Activated naive CD8-positive, alpha-beta T cell treated with anti-CD3 and anti-CD28 coated beads for 36 hours (primary cell): ENCODE data around the gene RAD18. TPM values are rescaled to one million over a fixed set of nuclear protein-coding genes. Genes with fewer than 3 reads are reported as not detected.
A peak's percentile ranks its signal among the peaks of the same experiment; 100 is the strongest.

Experiments used
- DNase-seq: peaks from one replicate; pipeline ENCODE4 v3.0.0; 2021
- H3K27ac Mint-ChIP-seq: one replicate; pipeline ENCODE4 v1.8.0; 2022; ENCODE audit warnings: mild to moderate bottlenecking, moderate library complexity, mixed read lengths
- H3K27me3 Mint-ChIP-seq: one replicate; pipeline ENCODE4 v1.8.0; 2022; ENCODE audit warnings: mild to moderate bottlenecking, mixed read lengths
- H3K36me3 Mint-ChIP-seq: one replicate; pipeline ENCODE4 v1.8.0; 2021; ENCODE audit warnings: mild to moderate bottlenecking, mixed read lengths
- H3K4me1 Mint-ChIP-seq: one replicate; pipeline ENCODE4 v1.8.0; 2021; ENCODE audit warnings: mixed read lengths
- H3K4me3 Mint-ChIP-seq: one replicate; pipeline ENCODE4 v1.8.0; 2022; ENCODE audit warnings: mild to moderate bottlenecking, moderate library complexity, mixed read lengths
- H3K9me3 Mint-ChIP-seq: one replicate; pipeline ENCODE4 v1.8.0; 2022; ENCODE audit warnings: mixed read lengths
- total RNA-seq, 2 experiments: library from RNA; stranded (reverse); gene quantifications; one replicate each; pipeline ENCODE4 v1.2.3, GENCODE V29; 2021

RAD18 gene
- total RNA-seq, 2 experiments from 2014 or later = 54.6 to 60.5 TPM

GRCh38 chr3:8884630-8885290 lies 78.5 kb downstream of the RAD18 start:
- Mint-ChIP-seq H3K27me3 (no peaks in the 10 kb centered on the region), H3K4me1 (no peaks in the 10 kb centered on the region), H3K4me3 (no peak overlapping the region), H3K36me3 (peaks cover 73% of the 10 kb centered on the region), H3K27ac (no peak overlapping the region), H3K9me3 (peaks cover 6% of the 10 kb centered on the region)
- DNase-seq = no peak

DNA sequence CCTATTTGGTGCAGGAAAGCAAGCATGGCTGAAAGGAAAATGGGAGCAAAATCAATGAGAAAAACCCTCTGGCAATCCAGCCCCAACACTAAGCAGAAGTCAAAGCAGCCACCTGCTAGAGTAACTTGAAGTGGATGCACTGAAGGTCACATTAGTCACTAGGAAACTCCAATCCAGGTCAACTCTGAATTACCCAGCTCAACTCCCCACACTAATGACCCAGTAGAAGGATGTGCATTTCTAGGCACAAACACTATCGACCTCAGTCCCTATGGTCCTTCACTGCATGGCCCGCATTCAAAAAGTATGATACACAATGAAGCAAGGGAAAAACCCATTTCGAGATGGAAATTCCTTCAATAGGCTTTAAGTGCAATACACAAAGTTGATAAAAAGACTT lies 80.6 kb downstream of the RAD18 start:
- no peak for DNase-seq
- H3K36me3 Mint-ChIP-seq = peaks cover 68% of the 10 kb centered on the region

DNA sequence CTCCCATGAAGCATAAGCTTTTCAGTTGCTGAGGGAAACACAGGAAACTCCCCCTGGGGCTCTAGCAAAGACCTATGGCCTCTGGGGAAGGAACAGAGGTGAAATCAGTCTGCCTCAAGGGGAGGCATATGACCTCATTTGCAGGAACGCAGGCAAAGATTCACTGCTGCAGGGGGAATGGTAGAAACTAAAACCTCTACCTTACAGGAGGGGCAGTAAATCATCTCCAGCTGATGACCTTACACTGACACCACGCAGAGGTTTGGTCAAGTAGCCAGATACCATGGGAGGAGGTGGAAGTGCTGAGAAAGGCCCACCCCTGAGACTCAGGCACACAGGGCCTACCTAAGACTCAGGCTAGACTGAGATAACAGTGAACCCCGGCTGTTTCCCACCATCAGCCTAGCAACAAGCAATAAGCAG lies 81.1 kb downstream of the RAD18 start:
- H3K9me3 Mint-ChIP-seq = peaks cover 6% of the 10 kb centered on the region
- H3K4me1 Mint-ChIP-seq = no peaks in the 10 kb centered on the region
- H3K36me3 Mint-ChIP-seq = peaks cover 71% of the 10 kb centered on the region
- DNase-seq = no peak
- no peak overlapping the region for H3K4me3 Mint-ChIP-seq
- H3K27me3 Mint-ChIP-seq = no peaks in the 10 kb centered on the region
- peak overlapping the region; percentile 55 for H3K27ac Mint-ChIP-seq

More for the DNA sequence above, 80.6 kb downstream of the RAD18 start:
- Mint-ChIP-seq H3K9me3 (peaks cover 6% of the 10 kb centered on the region), H3K27me3 (no peaks in the 10 kb centered on the region), H3K27ac (peak overlapping the region; percentile 55), H3K4me3 (no peak overlapping the region), H3K4me1 (no peaks in the 10 kb centered on the region)

- Mint-ChIP-seq H3K36me3 (peaks cover 51% of the 10 kb centered on the region), H3K4me1 (no peaks in the 10 kb centered on the region), H3K27me3 (no peaks in the 10 kb centered on the region), H3K9me3 (peaks cover under 1% of the 10 kb centered on the region), H3K27ac (no peak overlapping the region), H3K4me3 (no peak overlapping the region)
- DNase-seq = no peak
Measured at GRCh38 chr3:8879347-8879944, 83.8 kb downstream of the RAD18 start.

DNA sequence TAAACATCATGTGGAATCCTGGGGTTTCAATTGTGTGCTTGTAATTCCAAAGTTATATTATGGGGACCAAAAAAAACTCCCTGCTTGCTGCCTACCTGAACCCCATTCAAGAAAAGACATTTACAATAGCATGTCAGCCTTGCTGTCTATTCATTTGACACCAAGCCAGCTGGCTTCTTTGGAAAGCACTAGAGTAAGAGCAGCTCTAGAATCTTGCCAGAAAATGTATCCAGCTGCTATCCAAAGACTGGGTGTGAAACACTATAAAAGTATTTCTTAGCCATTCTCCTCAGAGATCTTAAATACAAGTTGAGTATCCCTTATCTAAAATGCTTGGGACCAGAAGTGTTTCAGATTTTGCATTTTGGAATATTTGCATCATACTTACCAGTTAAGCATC lies 87.4 kb downstream of the RAD18 start:
- peaks cover 28% of the 10 kb centered on the region for H3K36me3 Mint-ChIP-seq
- H3K27me3 Mint-ChIP-seq = no peaks in the 10 kb centered on the region
- no peak for DNase-seq
- H3K27ac Mint-ChIP-seq = no peak overlapping the region
- H3K9me3 Mint-ChIP-seq = no peaks in the 10 kb centered on the region
- no peak overlapping the region for H3K4me3 Mint-ChIP-seq
- H3K4me1 Mint-ChIP-seq = no peaks in the 10 kb centered on the region

- no peaks in the 10 kb centered on the region for H3K27me3 Mint-ChIP-seq
- H3K27ac Mint-ChIP-seq = no peak overlapping the region
- no peaks in the 10 kb centered on the region for H3K4me1 Mint-ChIP-seq
- peaks cover 24% of the 10 kb centered on the region for H3K36me3 Mint-ChIP-seq
- H3K9me3 Mint-ChIP-seq = no peaks in the 10 kb centered on the region
- H3K4me3 Mint-ChIP-seq = no peak overlapping the region
- no peak for DNase-seq
Measured at GRCh38 chr3:8873740-8874139, 89.5 kb downstream of the RAD18 start.

DNA sequence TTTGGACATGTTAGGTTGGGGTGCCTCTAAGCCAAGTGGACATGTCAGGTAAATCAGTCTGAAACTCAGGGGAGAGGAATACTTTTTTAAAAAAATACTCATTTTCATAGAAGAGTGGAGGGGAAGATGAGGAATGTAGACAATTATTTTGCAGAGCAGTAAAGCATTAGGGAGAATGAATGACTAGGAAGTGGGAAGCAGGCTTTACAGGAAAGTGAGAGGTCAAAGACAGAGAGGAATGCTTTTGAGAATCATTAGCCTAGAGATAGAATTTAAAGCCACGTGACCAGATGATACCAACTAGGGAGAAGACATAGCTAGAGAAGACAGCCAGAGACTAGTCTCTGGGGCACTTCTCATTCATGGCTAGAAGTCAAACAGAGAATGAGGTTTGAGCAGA lies 91.0 kb downstream of the RAD18 start:
- Mint-ChIP-seq H3K4me3 (no peak overlapping the region), H3K36me3 (peaks cover 12% of the 10 kb centered on the region), H3K4me1 (no peaks in the 10 kb centered on the region), H3K9me3 (no peaks in the 10 kb centered on the region), H3K27me3 (no peaks in the 10 kb centered on the region), H3K27ac (no peak overlapping the region)
- no peak for DNase-seq

DNA sequence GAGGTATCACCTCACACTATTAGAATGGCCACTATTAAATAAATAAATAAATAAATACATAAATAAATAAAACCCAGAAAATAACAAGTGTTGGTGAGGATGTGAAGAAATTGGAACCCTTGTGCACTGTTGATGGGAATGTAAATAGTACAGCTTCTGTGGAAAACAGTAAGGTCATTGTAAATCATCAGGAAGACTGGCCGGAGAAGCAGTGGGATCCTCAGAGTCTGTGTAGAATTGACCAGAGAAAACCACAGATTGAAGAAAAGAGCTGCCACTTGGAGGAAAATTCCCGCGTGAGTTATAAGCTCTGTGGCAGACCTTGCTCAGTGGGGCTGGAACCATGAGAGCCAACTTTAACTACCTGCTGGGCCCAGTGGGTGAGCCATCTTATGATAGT lies 92.0 kb downstream of the RAD18 start:
- Mint-ChIP-seq H3K27me3 (no peaks in the 10 kb centered on the region), H3K4me1 (no peaks in the 10 kb centered on the region), H3K36me3 (peaks cover 7% of the 10 kb centered on the region), H3K4me3 (no peak overlapping the region), H3K27ac (no peak overlapping the region), H3K9me3 (no peaks in the 10 kb centered on the region)
- DNase-seq = no peak

DNA sequence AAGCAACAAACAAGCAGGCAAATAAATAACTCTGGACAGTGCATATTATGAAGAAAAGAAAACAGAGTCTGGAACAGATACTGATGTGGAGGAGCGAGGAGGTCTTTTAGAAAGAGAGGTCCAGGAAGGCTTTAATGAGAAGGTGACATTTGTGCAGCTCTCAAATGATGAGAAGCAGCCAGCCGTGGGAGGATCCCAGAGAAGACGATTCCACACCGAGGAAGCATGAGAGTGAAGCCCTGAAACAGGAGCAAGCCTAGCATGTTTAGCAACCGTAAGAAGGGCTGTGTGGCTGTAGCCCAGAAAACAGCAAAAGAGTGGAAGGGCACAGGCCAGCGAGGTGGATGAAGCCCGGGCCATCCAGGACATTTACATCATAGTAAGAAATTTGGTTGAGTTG lies 93.1 kb downstream of the RAD18 start:
- H3K4me1 Mint-ChIP-seq = no peaks in the 10 kb centered on the region
- H3K27ac Mint-ChIP-seq = no peak overlapping the region
- H3K9me3 Mint-ChIP-seq = no peaks in the 10 kb centered on the region
- no peak for DNase-seq
- H3K4me3 Mint-ChIP-seq = no peak overlapping the region
- no peaks in the 10 kb centered on the region for H3K27me3 Mint-ChIP-seq
- peaks cover 7% of the 10 kb centered on the region for H3K36me3 Mint-ChIP-seq

DNA sequence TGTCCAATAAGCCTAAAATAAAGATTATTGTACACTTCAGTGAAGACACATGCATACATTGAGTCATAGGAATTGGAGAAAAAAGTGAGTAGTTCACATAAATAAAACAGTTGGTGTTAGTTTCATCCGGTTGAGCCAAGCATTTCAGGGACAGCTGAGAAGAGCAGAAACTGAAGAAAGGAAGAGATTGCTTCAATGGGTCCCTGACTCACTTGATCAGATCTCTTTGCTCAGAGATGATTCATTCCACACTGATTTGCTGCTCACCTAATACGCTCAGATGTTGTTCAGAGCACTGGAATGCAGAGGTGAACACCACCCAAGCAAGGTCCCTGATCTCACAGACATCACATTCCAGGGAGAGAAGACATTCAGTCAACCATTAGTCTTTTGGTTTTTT lies 93.7 kb downstream of the RAD18 start:
- no peaks in the 10 kb centered on the region for H3K9me3 Mint-ChIP-seq
- no peak overlapping the region for H3K4me3 Mint-ChIP-seq
- no peak overlapping the region for H3K27ac Mint-ChIP-seq
- no peaks in the 10 kb centered on the region for H3K4me1 Mint-ChIP-seq
- H3K27me3 Mint-ChIP-seq = no peaks in the 10 kb centered on the region
- no peak for DNase-seq
- H3K36me3 Mint-ChIP-seq = peaks cover 7% of the 10 kb centered on the region

GRCh38 chr3:8868996-8869395 lies 94.3 kb downstream of the RAD18 start:
- H3K36me3 Mint-ChIP-seq = peaks cover 7% of the 10 kb centered on the region
- H3K4me1 Mint-ChIP-seq = no peaks in the 10 kb centered on the region
- H3K4me3 Mint-ChIP-seq = no peak overlapping the region
- DNase-seq = no peak
- H3K27ac Mint-ChIP-seq = no peak overlapping the region
- no peaks in the 10 kb centered on the region for H3K9me3 Mint-ChIP-seq
- H3K27me3 Mint-ChIP-seq = no peaks in the 10 kb centered on the region

GRCh38 chr3:8867646-8868045 lies 95.6 kb downstream of the RAD18 start:
- Mint-ChIP-seq H3K36me3 (peaks cover 7% of the 10 kb centered on the region), H3K27me3 (no peaks in the 10 kb centered on the region), H3K27ac (no peak overlapping the region), H3K9me3 (no peaks in the 10 kb centered on the region), H3K4me1 (no peaks in the 10 kb centered on the region), H3K4me3 (no peak overlapping the region)
- no peak for DNase-seq

DNA sequence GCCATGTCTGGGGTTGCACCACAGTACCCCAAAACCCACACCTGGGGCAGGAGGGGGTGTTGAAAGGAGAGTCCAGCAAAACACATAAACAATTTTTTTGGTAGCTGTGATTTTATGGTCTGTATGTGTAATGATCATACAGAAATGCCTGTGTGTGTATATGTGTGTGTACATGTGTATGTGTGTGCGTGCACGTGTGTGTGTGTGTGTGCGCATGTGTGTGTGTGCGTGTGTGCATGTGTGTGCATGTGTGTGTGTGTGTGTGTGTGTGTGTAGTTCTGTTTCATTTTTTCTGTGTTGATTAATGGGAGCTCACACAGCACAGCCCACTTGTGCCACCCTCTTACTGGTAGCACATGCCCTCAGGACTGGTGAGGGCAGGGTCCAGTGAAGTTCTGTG lies 97.6 kb downstream of the RAD18 start:
- H3K27ac Mint-ChIP-seq = no peak overlapping the region
- no peaks in the 10 kb centered on the region for H3K4me1 Mint-ChIP-seq
- no peaks in the 10 kb centered on the region for H3K27me3 Mint-ChIP-seq
- H3K9me3 Mint-ChIP-seq = no peaks in the 10 kb centered on the region
- no peak for DNase-seq
- no peak overlapping the region for H3K4me3 Mint-ChIP-seq
- peaks cover 4% of the 10 kb centered on the region for H3K36me3 Mint-ChIP-seq

- Mint-ChIP-seq H3K36me3 (no peaks in the 10 kb centered on the region), H3K27ac (no peak overlapping the region), H3K4me3 (no peak overlapping the region), H3K27me3 (no peaks in the 10 kb centered on the region), H3K4me1 (no peaks in the 10 kb centered on the region), H3K9me3 (no peaks in the 10 kb centered on the region)
- no peak for DNase-seq
Measured at GRCh38 chr3:8864402-8865350, 98.6 kb downstream of the RAD18 start.

DNA sequence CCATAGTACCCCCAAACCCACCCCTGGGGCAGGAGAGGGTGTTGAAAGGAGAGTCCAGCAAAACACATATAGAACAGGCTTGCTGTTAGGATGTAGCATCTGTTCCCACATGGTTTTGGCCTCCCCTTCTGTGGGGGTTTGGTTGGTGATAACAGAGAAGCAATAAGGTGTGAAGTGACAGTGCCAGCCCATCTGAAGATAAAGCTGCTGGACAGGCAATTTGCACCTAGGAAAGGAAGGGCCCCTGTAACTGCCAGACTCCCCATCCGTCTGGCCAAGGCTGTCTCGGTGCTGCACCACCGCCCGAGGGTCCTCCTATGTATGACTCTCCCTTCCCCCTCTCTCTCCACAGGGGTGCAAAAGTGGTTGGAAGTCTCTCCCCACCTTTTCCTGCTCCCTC lies 99.4 kb downstream of the RAD18 start:
- Mint-ChIP-seq H3K9me3 (no peaks in the 10 kb centered on the region), H3K4me1 (no peaks in the 10 kb centered on the region), H3K36me3 (no peaks in the 10 kb centered on the region), H3K27me3 (no peaks in the 10 kb centered on the region), H3K4me3 (no peak overlapping the region), H3K27ac (no peak overlapping the region)
- no peak for DNase-seq
